Endothelial cell (in vitro differentiated cells): ENCODE data around the gene GAK. TPM values are rescaled to one million over a fixed set of nuclear protein-coding genes. Genes with fewer than 3 reads are reported as not detected.

Experiments
- DNase-seq: peaks from one replicate; pipeline ENCODE4 v3.0.0; 2021; ENCODE audit warnings: low spot score
- H3K27ac Mint-ChIP-seq: one replicate; pipeline ENCODE4 v1.8.0; 2021; ENCODE audit warnings: mixed read lengths, inconsistent platforms; ENCODE audit not compliant: unreplicated experiment
- H3K27me3 Mint-ChIP-seq: one replicate; pipeline ENCODE4 v1.8.0; 2021; ENCODE audit warnings: mild to moderate bottlenecking, moderate library complexity, mixed read lengths, inconsistent platforms; ENCODE audit not compliant: unreplicated experiment
- H3K36me3 Mint-ChIP-seq: one replicate; pipeline ENCODE4 v1.8.0; 2021; ENCODE audit warnings: mild to moderate bottlenecking, low read depth, mixed read lengths, inconsistent platforms; ENCODE audit not compliant: unreplicated experiment
- H3K4me1 Mint-ChIP-seq: one replicate; pipeline ENCODE4 v1.8.0; 2021; ENCODE audit warnings: mild to moderate bottlenecking, mixed read lengths, inconsistent platforms; ENCODE audit not compliant: unreplicated experiment
- H3K4me3 Mint-ChIP-seq: one replicate; pipeline ENCODE4 v1.8.0; 2021; ENCODE audit warnings: mild to moderate bottlenecking, mixed read lengths, inconsistent platforms; ENCODE audit not compliant: unreplicated experiment
- H3K9me3 Mint-ChIP-seq: one replicate; pipeline ENCODE4 v1.8.0; 2021; ENCODE audit warnings: mixed read lengths, inconsistent platforms; ENCODE audit not compliant: unreplicated experiment
- CTCF ChIP-seq: fragments of 200-600 bp; sonication (generic); IDR thresholded peaks from one replicate; pipeline ENCODE4 v1.5.0; 2021; ENCODE audit warnings: antibody characterized with exemption; ENCODE audit not compliant: unreplicated experiment
- total RNA-seq: library from RNA; stranded (reverse); fragmentation: NEBNext Ultra II Directional; extraction: Animal tissue kit (Norgen Biotek cat#: 25700); gene quantifications from one replicate; pipeline ENCODE4 v1.2.1, GENCODE V29; 2021; ENCODE audit not compliant: unreplicated experiment

The GAK gene
- total RNA-seq, 1 donor from 2014 or later: 112 TPM

- Mint-ChIP-seq H3K9me3 (no peaks in the 10 kb centered on the region), H3K4me1 (peaks cover 4% of the 10 kb centered on the region), H3K4me3 (peak overlapping the region; percentile 62), H3K27me3 (peaks cover 16% of the 10 kb centered on the region), H3K36me3 (peaks cover 46% of the 10 kb centered on the region), H3K27ac (peak overlapping the region; percentile 18)
- no peak for DNase-seq
- TF ChIP-seq CTCF: no peak
Measured at GRCh38 chr4:866068-866760, 65.9 kb downstream of the GAK start.

- no peak for DNase-seq
- Mint-ChIP-seq H3K4me1 (peaks cover 4% of the 10 kb centered on the region), H3K4me3 (no peak overlapping the region), H3K27me3 (peaks cover 13% of the 10 kb centered on the region), H3K36me3 (peaks cover 46% of the 10 kb centered on the region), H3K9me3 (no peaks in the 10 kb centered on the region), H3K27ac (no peak overlapping the region)
- no peak for TF ChIP-seq CTCF
Measured at GRCh38 chr4:865572-865971, 66.5 kb downstream of the GAK start.

- peaks cover 45% of the 10 kb centered on the region for H3K36me3 Mint-ChIP-seq
Measured at GRCh38 chr4:865121-865465, 67.0 kb downstream of the GAK start.

GRCh38 chr4:864456-865120 is 67.5 kb downstream of the GAK start:
- Mint-ChIP-seq H3K4me3 (no peak overlapping the region), H3K4me1 (no peaks in the 10 kb centered on the region), H3K27me3 (peaks cover 10% of the 10 kb centered on the region), H3K36me3 (peaks cover 43% of the 10 kb centered on the region), H3K27ac (no peak overlapping the region), H3K9me3 (no peaks in the 10 kb centered on the region)
- no peak for TF ChIP-seq CTCF
- no peak for DNase-seq

More at GRCh38 chr4:865121-865465, 67.0 kb downstream of the GAK start:
- Mint-ChIP-seq H3K27ac (no peak overlapping the region), H3K9me3 (no peaks in the 10 kb centered on the region), H3K4me3 (no peak overlapping the region), H3K27me3 (peaks cover 10% of the 10 kb centered on the region), H3K4me1 (peaks cover 4% of the 10 kb centered on the region)
- no peak for TF ChIP-seq CTCF
- DNase-seq: no peak

GRCh38 chr4:860561-860960 is 71.6 kb downstream of the GAK start:
- Mint-ChIP-seq H3K9me3 (no peaks in the 10 kb centered on the region), H3K36me3 (peaks cover 60% of the 10 kb centered on the region), H3K4me1 (no peaks in the 10 kb centered on the region), H3K4me3 (peak overlapping the region; percentile 53), H3K27me3 (peaks cover 6% of the 10 kb centered on the region), H3K27ac (no peak overlapping the region)
- no peak for TF ChIP-seq CTCF
- no peak for DNase-seq
